NCI-H345 (cell line): ENCODE data around the gene FOXN3.
A peak's percentile ranks its signal among the peaks of the same experiment; 100 is the strongest.
"Not testable (repeated sequence)": the region's sequence is repeated elsewhere in the genome, so short reads cannot be mapped to it uniquely, and the experiment has no call there.

Experiments used
- DNase-seq: peaks from one replicate; lab custom pipeline; 2025; lab: John Stamatoyannopoulos, UW

The FOXN3 gene

DNA sequence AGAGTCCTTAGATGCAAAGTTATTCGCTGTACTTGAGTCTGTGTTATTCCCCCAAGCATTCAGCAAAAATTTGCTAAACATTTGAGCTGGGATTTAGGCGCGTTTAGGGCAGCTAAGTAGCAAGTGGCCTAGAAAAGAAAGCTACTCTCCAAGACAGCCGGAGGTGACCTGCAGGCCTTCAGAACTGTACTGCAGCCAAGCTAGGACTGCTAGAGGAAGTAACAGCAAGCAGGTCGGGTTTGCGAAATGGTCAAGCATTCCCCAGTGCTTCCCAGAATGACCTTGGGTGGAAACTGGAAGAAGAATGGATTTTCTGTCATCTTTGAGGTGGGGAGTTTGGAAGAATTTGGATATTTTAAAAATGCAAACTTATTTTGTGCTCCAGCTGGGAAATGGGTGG, 287.5 kb downstream of the FOXN3 start:
- no peak for DNase-seq

DNA sequence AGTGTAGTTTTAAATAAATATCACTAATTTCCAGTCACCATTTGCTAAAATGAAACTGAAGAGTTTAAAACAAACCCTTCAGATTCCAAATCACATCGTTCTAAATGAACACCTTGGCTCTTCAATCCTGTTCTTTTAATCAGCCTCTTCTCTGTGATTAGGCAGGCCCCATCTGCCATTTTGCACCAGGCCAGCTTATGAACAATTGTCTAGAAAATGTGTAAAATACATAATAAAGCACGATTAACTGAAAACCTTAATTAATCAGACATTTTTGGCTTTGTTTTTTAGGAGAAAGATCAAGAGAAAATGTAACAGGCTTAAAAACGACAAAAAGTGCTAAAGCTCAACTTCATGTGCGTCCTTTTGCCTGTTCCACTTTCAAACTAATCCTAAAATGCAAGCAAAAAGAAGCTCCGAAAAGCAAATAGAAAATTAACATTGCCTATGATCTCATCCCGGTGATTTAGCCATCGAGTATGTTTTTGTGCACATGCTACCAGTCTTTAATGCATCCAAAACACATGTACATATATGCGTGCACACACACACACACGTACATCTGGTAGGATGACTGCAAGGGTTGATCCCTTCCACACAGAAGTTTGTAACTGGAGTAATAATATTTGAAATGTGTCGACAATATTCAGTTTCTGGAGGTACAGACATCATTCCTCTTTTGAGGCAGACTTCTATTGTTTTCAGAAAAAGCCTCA, 288.6 kb downstream of the FOXN3 start:
- no peak for DNase-seq

- DNase-seq = no peak
These were observed 290.6 kb downstream of the FOXN3 start for GRCh38 chr14:89126461-89126860.

DNA sequence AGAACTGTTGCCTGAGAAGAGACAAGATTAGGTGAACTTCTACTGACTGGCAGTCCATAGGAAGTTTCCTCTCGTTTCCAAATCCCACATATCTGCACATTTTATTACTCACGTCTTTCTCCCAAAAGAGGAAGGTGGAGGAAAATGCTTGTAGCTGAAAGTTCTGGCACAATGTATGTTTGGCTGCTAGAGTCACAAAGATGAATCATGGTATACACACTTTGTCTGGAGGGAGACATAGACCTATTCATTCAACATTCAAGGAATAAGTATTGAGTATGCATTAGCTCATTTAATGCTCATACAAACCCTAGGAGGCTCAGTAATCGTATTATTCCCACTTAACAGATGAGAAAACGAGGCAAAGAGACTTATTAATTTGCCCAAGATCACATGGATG, 291.8 kb downstream of the FOXN3 start:
- no peak for DNase-seq

- no peak for DNase-seq
These were observed 293.2 kb downstream of the FOXN3 start for GRCh38 chr14:89123851-89124250.

DNA sequence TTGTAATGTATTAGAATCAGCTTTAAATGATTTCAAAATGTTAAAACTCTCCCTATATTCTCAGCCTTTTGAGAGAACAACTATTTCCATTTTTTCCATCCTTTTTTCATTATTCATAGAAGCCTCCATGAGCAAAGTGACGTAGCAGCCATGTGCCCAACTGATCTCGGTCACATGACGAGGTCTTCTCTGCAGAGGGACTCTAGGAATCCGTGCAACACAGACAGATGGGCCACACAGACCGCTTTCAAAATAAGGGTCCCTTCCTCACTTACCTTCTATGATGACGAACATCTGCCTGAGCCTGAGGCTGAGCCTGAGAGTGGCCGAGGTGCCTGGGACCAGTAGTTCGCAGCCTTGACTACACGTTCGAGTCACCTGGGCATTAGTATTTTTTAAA, 293.8 kb downstream of the FOXN3 start:
- no peak for DNase-seq

DNA sequence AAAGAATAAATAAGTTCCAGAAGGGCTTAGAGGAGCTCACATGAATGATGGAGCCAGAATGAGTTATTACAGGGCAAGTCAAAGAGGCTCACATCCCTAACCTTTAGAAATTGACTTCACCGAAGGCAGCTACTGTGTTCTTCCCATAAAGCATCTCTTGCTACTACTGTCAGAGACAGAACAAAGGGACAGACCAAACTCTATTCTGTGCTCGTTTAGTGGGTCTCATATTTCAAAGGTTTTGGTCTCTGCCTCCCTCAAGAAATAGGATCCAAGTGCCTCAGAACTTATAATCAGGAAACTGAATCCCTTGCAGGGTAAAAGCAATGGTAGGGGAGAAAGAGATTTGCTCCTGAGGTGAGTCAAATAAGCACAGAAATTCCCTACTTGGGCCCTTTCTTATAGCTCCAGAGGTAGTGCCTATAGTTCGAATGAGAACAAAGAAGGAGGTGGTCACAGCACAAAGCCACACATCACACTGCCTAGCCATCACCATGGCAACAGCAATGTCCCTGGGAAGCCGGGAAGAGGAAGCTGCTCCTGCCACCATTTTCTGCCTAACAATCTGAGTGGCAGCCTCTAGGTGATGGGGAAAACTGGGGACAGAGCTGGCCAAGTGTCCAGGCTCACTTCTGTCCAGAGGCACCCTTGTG, 294.9 kb downstream of the FOXN3 start:
- peak; percentile 35 for DNase-seq

DNA sequence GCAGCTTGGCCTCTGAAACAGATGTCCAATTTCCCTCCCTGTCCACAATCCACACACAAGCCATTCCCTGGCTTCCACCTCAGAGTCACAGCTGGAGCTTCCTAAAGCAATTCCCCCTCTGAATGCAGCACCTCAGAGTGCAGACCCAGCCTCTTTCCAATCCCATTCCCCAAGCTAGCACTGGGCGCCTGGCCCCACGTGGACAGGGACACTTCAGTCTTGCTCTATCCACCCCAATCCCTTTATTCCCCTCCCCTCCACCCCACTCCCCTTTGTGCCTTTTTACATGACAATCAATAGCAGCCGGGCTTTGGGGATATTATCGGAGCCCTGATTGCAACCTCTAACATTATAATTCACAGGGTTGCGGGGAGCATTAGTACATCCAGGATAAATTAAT, 300.0 kb downstream of the FOXN3 start:
- no peak for DNase-seq

DNA sequence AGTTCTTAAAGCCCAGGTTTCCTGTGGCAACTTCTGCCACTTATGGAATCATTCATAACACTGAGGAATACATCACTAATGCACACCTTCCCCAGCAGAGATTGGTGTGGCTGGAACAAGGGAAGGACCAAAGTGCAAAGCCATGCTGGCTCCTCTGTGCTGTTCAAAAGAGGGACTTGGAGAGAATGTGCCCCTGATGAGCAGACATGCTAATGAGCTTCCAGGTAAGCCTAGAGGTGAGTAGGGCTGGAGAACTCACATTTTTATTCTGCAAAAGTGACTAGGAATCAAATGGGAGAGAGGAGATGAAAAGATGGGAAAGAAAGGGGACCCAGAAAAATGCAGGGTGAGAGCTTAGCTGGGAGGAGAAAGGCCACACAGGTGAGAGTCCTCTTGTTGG, 302.9 kb downstream of the FOXN3 start:
- DNase-seq = no peak

DNA sequence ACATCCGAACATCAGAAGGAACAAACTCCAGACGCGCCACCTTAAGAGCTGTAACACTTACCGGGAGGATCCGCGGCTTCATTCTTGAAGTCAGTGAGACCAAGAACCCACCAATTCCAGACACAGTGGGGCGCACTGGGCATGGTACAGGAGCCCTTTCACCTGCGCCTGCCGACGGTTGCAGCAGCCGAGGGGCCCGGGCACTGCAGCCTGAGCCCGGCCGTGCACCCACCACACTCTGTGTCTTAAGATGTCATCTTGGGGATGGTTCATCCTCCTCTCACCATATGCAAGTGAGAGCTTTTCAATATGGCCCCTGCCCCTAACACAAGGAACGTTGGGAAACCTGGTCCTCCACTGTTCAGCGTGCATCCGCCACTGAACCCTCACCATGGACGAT, 304.3 kb downstream of the FOXN3 start:
- DNase-seq = no peak

- DNase-seq = not testable (repeated sequence)
These were observed 305.1 kb downstream of the FOXN3 start for GRCh38 chr14:89111766-89112543.

DNA sequence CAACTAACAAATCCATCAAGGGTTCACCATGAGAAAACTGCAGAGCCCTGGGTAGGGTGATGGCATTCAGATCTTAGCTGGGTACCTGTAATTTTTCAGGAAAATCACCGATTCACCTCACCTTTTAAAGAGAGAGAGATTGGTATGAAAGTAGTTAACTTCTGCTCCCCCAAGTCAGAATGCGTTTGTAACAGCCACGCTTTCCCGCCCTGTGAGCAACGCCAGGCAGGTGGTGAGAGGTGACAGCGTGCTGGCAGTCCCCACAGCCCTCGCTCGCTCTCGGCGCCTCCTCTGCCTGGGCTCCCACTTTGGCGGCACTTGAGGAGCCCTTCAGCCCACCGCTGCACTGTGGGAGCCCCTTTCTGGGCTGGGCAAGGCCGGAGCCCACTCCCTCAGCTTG, 305.8 kb downstream of the FOXN3 start:
- not testable (repeated sequence) for DNase-seq

GRCh38 chr14:89110110-89110509, 306.9 kb downstream of the FOXN3 start:
- no peak for DNase-seq

GRCh38 chr14:89108608-89109007, 308.4 kb downstream of the FOXN3 start:
- no peak for DNase-seq

DNA sequence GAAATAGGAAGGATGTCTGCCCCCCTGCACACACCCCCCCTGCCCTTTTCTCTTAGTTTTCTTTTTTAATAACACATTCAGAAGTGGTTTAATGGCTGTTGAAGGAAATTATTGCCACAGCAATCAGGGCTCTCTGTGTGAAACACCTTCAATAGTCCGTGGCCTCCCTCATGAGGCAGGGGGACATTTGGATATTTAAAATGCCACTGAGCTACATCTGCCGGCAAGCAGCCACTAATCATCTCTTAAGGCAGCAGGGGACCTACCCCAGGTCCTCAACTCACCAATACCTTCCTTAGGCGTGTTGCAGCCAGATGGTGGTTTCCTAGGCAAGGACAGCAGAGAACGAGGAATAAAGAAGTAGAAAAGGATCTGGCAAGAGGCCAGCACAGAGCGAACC, 309.4 kb downstream of the FOXN3 start:
- DNase-seq = peak; percentile 81
